Psoas muscle (tissue), 8 donors: Measurements from ENCODE around the gene ANKAR. TPM values are rescaled to one million over a fixed set of nuclear protein-coding genes. Genes with fewer than 3 reads are reported as not detected.
A peak's percentile ranks its signal among the peaks of the same experiment; 100 is the strongest.

ENCODE experiments used
- ATAC-seq, 4 donors: fragments of 200-7000 bp; cut with Tn5 transposase; one replicate each; pipeline ENCODE4 v1.9.1; 2020; ENCODE audit warnings: moderate library complexity in 3 of 4, mild to moderate bottlenecking in 2 of 4
- DNase-seq, 2 donors: peaks; one replicate each; pipeline ENCODE4 v3.0.0-alpha.2; 2020
- H3K27ac ChIP-seq: fragments of 200-600 bp; one replicate; pipeline ENCODE4 v1.8.0; 2022
- H3K27me3 ChIP-seq, 3 donors: fragments of 200-600 bp in 1 of 3; one replicate each; pipeline versions ENCODE4 v1.6.1 to v1.8.0; 2013 to 2022; ENCODE audit warnings: low read length in 2 of 3, mild to moderate bottlenecking in 2 of 3, moderate library complexity in 1 of 3; ENCODE audit not compliant: insufficient read depth in 3 of 3
- H3K36me3 ChIP-seq, 2 donors: fragments of 200-600 bp in 1 of 2; one replicate each; pipeline versions ENCODE4 v1.6.1 to v1.8.0; 2013 to 2022; ENCODE audit warnings: low read depth in 1 of 2, mild to moderate bottlenecking in 1 of 2, moderate library complexity in 1 of 2; ENCODE audit not compliant: insufficient read depth in 1 of 2
- H3K4me1 ChIP-seq: fragments of 200-600 bp; one replicate; pipeline ENCODE4 v1.8.0; 2022
- H3K4me3 ChIP-seq: fragments of 200-600 bp; one replicate; pipeline ENCODE4 v1.8.0; 2022; ENCODE audit warnings: mild to moderate bottlenecking
- H3K9me3 ChIP-seq: fragments of 200-600 bp; one replicate; pipeline ENCODE4 v1.8.0; 2022
- WGBS, 3 donors: extraction: QIAGEN DNeasy Blood & Tissue Kit; methylation state at CpG; one replicate each; pipeline versions ENCODE4 v1.1.6 to v1.1.7; 2013; 5-methylcytosine and 5-hydroxymethylcytosine counted together
- intact Hi-C, 2 donors: fragments of 100-400 bp; cut with DNase I; formaldehyde crosslinking; loops; one replicate each; pipeline versions ENCODE4 v1.11.0 to v1.14.2; 2022
- polyA plus RNA-seq, 3 donors: library from polyadenylated mRNA; stranded (reverse); fragments of 200-250 nt; gene quantifications; one replicate each; pipeline ENCODE4 v1.2.3, GENCODE V29; 2013
- total RNA-seq, 4 donors: library from RNA; stranded (reverse); fragmentation: NEBNext Ultra II Directional in 2 of 4; extraction: Animal tissue kit (Norgen Biotek cat#: 25700) in 2 of 4; gene quantifications; one replicate each; pipeline versions ENCODE4 v1.2.1 to v1.2.4, GENCODE V29; 2021 to 2023
- TF ChIP-seq, protein P1 (sequence below): fragments of 200-600 bp; IDR thresholded peaks from one replicate; pipeline ENCODE4 v1.8.0; 2022; ENCODE audit warnings: antibody characterized with exemption
- donor health status: healthy with polysubstance abuse.
- donor health status: DM: no; HTN: no; CAD: no; lungs with moderate emphysema.
- donor health status: Bipolar disorder and iron deficiency.
- donor health status: healthy.
- donor health status: DM: yes; HTN: yes; CAD: no.
- donor health status: DM: no; HTN: no; CAD: no.
- donor health status: DM: no; HTN: no; CAD: no.
- donor health status: DM: yes; HTN: yes; CAD: no.

ANKAR gene
- total and polyA plus RNA-seq, 7 donors = 0.72 to 8.7 (median 4.1) TPM

DNA sequence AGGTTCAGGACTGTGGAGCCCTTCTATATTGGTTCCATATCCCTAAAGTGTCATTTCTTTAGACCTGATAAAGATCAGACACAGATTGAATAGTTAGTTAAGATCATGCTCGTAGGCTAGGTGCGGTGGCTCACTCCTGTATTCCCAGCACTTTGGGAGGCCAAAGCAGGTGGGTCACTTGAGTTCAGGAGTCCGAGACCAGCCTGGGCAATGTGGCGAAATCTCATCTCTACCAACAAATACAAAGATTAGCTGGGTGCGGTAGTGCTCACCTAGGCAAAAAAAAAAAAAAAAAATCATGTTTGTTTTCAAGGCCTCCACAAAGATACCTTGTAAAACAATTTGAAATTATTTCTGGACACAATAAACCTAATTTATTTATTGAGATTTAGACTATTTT is 4.6 kb upstream of the ANKAR start:
- TF ChIP-seq, protein P1, sequence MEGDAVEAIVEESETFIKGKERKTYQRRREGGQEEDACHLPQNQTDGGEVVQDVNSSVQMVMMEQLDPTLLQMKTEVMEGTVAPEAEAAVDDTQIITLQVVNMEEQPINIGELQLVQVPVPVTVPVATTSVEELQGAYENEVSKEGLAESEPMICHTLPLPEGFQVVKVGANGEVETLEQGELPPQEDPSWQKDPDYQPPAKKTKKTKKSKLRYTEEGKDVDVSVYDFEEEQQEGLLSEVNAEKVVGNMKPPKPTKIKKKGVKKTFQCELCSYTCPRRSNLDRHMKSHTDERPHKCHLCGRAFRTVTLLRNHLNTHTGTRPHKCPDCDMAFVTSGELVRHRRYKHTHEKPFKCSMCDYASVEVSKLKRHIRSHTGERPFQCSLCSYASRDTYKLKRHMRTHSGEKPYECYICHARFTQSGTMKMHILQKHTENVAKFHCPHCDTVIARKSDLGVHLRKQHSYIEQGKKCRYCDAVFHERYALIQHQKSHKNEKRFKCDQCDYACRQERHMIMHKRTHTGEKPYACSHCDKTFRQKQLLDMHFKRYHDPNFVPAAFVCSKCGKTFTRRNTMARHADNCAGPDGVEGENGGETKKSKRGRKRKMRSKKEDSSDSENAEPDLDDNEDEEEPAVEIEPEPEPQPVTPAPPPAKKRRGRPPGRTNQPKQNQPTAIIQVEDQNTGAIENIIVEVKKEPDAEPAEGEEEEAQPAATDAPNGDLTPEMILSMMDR = no peak
- H3K36me3 ChIP-seq = peaks cover 7 to 73% of the 10 kb centered on the region in 2 donors
- H3K4me1 ChIP-seq = peaks cover 6% of the 10 kb centered on the region
- WGBS, 3 donors = 97 to 99% (median 98%) methylated on average over 5 of the region's 5 CpGs
- no peak overlapping the region for H3K4me3 ChIP-seq
- intact Hi-C loops = loop anchor here (10.0 kb wide), 2 partner anchors 95 to 405 kb away; partner anchors contain the start of gene OSGEPL1 (in 1 of the 2)
- DNase-seq = no peak
- no peaks in the 10 kb centered on the region for H3K27me3 ChIP-seq
- no peak overlapping the region for H3K27ac ChIP-seq
- no peaks in the 10 kb centered on the region for H3K9me3 ChIP-seq
- ATAC-seq = no peak

DNA sequence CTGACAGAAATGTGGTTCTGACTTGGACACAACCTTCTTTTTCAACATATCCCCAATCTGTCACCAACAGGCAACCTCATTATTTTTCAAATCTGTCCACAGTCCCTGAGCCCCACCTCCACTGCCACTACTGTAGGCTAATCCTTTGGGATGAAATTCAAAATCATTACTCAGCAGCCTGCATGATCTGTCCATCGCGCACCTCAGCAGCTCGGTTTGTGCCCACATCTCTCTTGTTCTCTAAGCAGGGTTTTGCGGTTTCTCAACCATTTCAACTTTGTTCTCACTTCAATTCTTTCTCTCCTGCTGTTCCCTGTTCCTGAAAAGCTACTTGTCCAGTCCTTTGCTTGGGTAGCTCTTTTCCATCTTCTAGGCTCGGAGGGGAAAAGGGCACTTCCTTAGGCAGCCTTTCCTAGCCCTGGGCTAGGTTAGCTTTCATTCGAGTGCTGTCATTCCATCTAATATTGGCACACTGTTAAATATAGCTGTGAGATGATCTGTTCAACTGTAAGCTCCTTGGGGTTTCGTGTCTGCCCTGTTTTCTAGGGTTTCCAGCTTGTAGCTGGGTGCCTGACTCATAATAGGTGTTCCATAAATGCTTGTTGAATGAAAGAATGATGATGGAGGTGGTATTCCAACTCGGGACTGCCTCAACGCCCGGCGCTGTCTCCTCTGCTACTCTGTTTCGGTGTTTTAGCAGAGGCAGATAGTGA is 653 bp upstream of the ANKAR start:
- ATAC-seq = peak; percentile 64 to 82 (median 79)
- intact Hi-C loops = loop anchor here in 1 of 2 donors (10.0 kb wide), 1 partner anchor 91 kb away; the partner anchor contains the start of gene OSGEPL1

DNA sequence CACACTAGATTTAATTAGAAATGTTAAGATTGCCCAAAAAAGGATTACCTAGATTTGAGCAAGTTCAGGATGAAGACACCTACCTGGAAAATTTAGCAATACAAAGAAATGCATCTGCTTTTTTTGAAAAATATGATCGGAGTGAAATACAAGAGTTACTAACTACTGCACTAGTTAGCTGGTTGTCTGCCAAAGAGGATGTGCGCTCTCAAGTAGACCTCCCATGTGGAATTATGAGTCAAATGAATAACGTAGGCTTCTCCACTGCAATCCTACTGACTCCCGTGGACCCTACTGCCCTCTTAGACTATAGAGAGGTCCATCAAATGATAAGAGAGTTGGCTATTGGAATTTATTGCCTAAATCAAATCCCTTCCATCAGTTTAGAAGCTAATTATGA is 2.0 kb downstream of the ANKAR start:
- Histone ChIP-seq H3K4me3 (no peak overlapping the region), H3K27ac (no peak overlapping the region), H3K4me1 (peaks cover 10% of the 10 kb centered on the region), H3K9me3 (peaks cover 6% of the 10 kb centered on the region), H3K27me3 (no peaks in the 10 kb centered on the region), H3K36me3 (peaks cover 0 to 13% of the 10 kb centered on the region in 2 donors)
- WGBS, 3 donors = 58 to 67% (median 63%) methylated on average over 4 of the region's 4 CpGs
- ATAC-seq (no peak), DNase-seq (no peak)
- intact Hi-C loops = loop anchor here in 1 of 2 donors (10.0 kb wide), 1 partner anchor 88 kb away; the partner anchor contains the start of gene OSGEPL1
- TF ChIP-seq, protein P1 = no peak

More for the DNA sequence above, 653 bp upstream of the ANKAR start:
- DNase-seq = no peak
- Histone ChIP-seq H3K27me3 (no peaks in the 10 kb centered on the region), H3K9me3 (peaks cover 5% of the 10 kb centered on the region), H3K4me1 (peaks cover 10% of the 10 kb centered on the region), H3K4me3 (peak overlapping the region; percentile 84), H3K36me3 (peaks cover 0 to 39% of the 10 kb centered on the region in 2 donors), H3K27ac (peak overlapping the region; percentile 91)
- 12 to 19% (median 15%) methylated on average over 12 of the region's 12 CpGs for WGBS, 3 donors
- TF ChIP-seq, protein P1 = no peak

DNA sequence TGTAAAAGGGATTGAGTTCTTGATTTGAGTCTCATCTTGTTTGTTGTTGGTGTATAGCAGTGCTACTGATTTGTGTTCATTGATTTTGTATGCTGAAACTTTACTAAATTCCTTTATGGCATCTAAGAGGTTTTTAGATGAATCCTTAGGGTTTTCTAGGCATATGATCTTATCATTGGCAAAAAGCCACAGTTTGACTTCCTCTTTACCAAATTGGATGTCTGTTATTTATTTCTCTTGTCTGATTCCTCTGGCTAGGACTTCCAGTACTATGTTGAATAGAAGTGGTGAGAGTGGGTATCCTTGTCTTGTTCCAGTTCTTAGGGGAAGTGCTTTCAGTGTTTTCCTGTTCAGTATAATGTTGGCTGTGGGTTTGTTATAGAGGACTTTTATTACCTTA is 4.8 kb downstream of the ANKAR start:
- intact Hi-C loops = loop anchor here in 1 of 2 donors (10.0 kb wide), 1 partner anchor 86 kb away; the partner anchor contains the start of gene OSGEPL1

More for the DNA sequence above, 4.8 kb downstream of the ANKAR start:
- Histone ChIP-seq H3K27me3 (no peaks in the 10 kb centered on the region), H3K27ac (no peak overlapping the region), H3K9me3 (peaks cover 6% of the 10 kb centered on the region), H3K4me1 (peaks cover 4% of the 10 kb centered on the region), H3K36me3 (no peaks in the 10 kb centered on the region), H3K4me3 (no peak overlapping the region)
- no peak for ATAC-seq
- TF ChIP-seq, protein P1 = no peak
- DNase-seq = no peak
